Measurements from ENCODE around the gene RBM17. TPM values are rescaled to one million over a fixed set of nuclear protein-coding genes. Genes with fewer than 3 reads are reported as not detected.

The RBM17 gene
- total and polyA plus RNA-seq, 4 donors, result 16.5 to 44.8 (median 34.1) TPM

- no peaks in the 10 kb centered on the region for H3K36me3 ChIP-seq (ENCODE audit: control insufficient read depth in 4 of 4, insufficient read depth in 3 of 4, low read depth in 1 of 4, low read length in 3 of 4)
Observed at GRCh38 chr10:6077071-6077675, 11.7 kb upstream of the RBM17 start.

DNA sequence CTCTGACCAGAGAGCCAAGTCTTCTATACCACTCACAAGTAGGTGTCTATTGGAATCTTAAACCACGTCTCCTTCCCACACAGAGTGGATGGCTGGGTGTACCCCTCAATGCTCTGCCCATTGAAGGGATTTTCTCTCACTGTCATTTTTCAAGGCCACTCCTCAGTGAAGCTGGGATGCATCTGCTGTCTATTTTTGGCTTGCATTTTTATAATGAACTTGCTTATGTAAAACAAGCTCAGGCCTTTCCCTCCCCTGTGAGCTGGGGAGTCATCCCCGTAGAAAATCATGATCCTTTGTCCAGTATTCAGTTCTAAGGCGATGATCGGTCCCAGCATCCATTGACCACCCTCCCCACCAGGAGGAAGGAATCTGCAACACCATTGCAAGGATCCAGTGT, 9.8 kb upstream of the RBM17 start:
- H3K4me1 ChIP-seq (ENCODE audit: control insufficient read depth in 4 of 4, insufficient read depth in 4 of 4, low read length in 3 of 4), result no peaks in the 10 kb centered on the region
- no peak overlapping the region for H3K27ac ChIP-seq (ENCODE audit: low read depth in 1 of 2, low read length in 2 of 2)
- no peaks in the 10 kb centered on the region for H3K9me3 ChIP-seq (ENCODE audit: control insufficient read depth in 4 of 4, low read length in 3 of 4)
- WGBS, result 83% methylated on average over 4 of the region's 4 CpGs
- H3K9ac ChIP-seq (ENCODE audit: low read depth in 1 of 2, low read length in 2 of 2), result no peak overlapping the region
- no peak for DNase-seq (ENCODE audit: low spot score)
- H3K27me3 ChIP-seq (ENCODE audit: control insufficient read depth in 4 of 4, insufficient read depth in 4 of 4, low read length in 3 of 4), result no peaks in the 10 kb centered on the region
- H3K4me3 ChIP-seq (ENCODE audit: low read depth in 1 of 3, low read length in 3 of 3), result no peak overlapping the region
- no peak for TF ChIP-seq TAF1 (conservative IDR thresholded peaks at IDR 0.05)
- TF ChIP-seq SP1 (IDR thresholded peaks at IDR 0.05), result no peak
- no peak for TF ChIP-seq ATF3 (IDR thresholded peaks at IDR 0.05)
- no peak for TF ChIP-seq RAD21 (IDR thresholded peaks at IDR 0.05)
- no peaks in the 10 kb centered on the region for H3K36me3 ChIP-seq (ENCODE audit: control insufficient read depth in 4 of 4, insufficient read depth in 3 of 4, low read depth in 1 of 4, low read length in 3 of 4)

More at GRCh38 chr10:6077071-6077675, 11.7 kb upstream of the RBM17 start:
- DNase-seq (ENCODE audit: low spot score), result no peak
- no peaks in the 10 kb centered on the region for H3K27me3 ChIP-seq (ENCODE audit: control insufficient read depth in 4 of 4, insufficient read depth in 4 of 4, low read length in 3 of 4)
- TF ChIP-seq, protein P1, sequence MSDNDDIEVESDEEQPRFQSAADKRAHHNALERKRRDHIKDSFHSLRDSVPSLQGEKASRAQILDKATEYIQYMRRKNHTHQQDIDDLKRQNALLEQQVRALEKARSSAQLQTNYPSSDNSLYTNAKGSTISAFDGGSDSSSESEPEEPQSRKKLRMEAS (IDR thresholded peaks at IDR 0.05), result no peak
- TF ChIP-seq YY1 (IDR thresholded peaks at IDR 0.05), result no peak
- TF ChIP-seq HNF4G (IDR thresholded peaks at IDR 0.05), result no peak
- no peak for TF ChIP-seq RAD21 (IDR thresholded peaks at IDR 0.05)
- TF ChIP-seq EGR1 (IDR thresholded peaks at IDR 0.05; ENCODE audit: low read depth in 2 of 2), result no peak
- TF ChIP-seq JUND (IDR thresholded peaks at IDR 0.05), result no peak
- no peak for TF ChIP-seq ATF3 (IDR thresholded peaks at IDR 0.05)
- no peak for TF ChIP-seq SP1 (IDR thresholded peaks at IDR 0.05)
- TF ChIP-seq RXRA (IDR thresholded peaks at IDR 0.05), result no peak
- TF ChIP-seq, protein P2, sequence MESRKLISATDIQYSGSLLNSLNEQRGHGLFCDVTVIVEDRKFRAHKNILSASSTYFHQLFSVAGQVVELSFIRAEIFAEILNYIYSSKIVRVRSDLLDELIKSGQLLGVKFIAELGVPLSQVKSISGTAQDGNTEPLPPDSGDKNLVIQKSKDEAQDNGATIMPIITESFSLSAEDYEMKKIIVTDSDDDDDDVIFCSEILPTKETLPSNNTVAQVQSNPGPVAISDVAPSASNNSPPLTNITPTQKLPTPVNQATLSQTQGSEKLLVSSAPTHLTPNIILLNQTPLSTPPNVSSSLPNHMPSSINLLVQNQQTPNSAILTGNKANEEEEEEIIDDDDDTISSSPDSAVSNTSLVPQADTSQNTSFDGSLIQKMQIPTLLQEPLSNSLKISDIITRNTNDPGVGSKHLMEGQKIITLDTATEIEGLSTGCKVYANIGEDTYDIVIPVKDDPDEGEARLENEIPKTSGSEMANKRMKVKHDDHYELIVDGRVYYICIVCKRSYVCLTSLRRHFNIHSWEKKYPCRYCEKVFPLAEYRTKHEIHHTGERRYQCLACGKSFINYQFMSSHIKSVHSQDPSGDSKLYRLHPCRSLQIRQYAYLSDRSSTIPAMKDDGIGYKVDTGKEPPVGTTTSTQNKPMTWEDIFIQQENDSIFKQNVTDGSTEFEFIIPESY (IDR thresholded peaks at IDR 0.05), result no peak
- TF ChIP-seq GABPA (IDR thresholded peaks at IDR 0.05 in 1 of 2, conservative IDR thresholded peaks at IDR 0.05 in 1 of 2), result no peak
- no peak for TF ChIP-seq FOXA1 (IDR thresholded peaks at IDR 0.05)
- TF ChIP-seq TAF1 (conservative IDR thresholded peaks at IDR 0.05), result no peak
- no peak for TF ChIP-seq HNF4A (conservative IDR thresholded peaks at IDR 0.05)
- TF ChIP-seq, protein P3, sequence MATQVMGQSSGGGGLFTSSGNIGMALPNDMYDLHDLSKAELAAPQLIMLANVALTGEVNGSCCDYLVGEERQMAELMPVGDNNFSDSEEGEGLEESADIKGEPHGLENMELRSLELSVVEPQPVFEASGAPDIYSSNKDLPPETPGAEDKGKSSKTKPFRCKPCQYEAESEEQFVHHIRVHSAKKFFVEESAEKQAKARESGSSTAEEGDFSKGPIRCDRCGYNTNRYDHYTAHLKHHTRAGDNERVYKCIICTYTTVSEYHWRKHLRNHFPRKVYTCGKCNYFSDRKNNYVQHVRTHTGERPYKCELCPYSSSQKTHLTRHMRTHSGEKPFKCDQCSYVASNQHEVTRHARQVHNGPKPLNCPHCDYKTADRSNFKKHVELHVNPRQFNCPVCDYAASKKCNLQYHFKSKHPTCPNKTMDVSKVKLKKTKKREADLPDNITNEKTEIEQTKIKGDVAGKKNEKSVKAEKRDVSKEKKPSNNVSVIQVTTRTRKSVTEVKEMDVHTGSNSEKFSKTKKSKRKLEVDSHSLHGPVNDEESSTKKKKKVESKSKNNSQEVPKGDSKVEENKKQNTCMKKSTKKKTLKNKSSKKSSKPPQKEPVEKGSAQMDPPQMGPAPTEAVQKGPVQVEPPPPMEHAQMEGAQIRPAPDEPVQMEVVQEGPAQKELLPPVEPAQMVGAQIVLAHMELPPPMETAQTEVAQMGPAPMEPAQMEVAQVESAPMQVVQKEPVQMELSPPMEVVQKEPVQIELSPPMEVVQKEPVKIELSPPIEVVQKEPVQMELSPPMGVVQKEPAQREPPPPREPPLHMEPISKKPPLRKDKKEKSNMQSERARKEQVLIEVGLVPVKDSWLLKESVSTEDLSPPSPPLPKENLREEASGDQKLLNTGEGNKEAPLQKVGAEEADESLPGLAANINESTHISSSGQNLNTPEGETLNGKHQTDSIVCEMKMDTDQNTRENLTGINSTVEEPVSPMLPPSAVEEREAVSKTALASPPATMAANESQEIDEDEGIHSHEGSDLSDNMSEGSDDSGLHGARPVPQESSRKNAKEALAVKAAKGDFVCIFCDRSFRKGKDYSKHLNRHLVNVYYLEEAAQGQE (IDR thresholded peaks at IDR 0.05), result no peak
- H3K9me3 ChIP-seq (ENCODE audit: control insufficient read depth in 4 of 4, low read length in 3 of 4), result no peaks in the 10 kb centered on the region
- H3K27ac ChIP-seq (ENCODE audit: low read depth in 1 of 2, low read length in 2 of 2), result no peak overlapping the region
- H3K4me1 ChIP-seq (ENCODE audit: control insufficient read depth in 4 of 4, insufficient read depth in 4 of 4, low read length in 3 of 4), result no peaks in the 10 kb centered on the region
- 84% methylated on average over 12 of the region's 12 CpGs for WGBS
- no peak overlapping the region for H3K4me3 ChIP-seq (ENCODE audit: low read depth in 1 of 3, low read length in 3 of 3)
- no peak overlapping the region for H3K9ac ChIP-seq (ENCODE audit: low read depth in 1 of 2, low read length in 2 of 2)
